Retina (tissue), 1 donor: ENCODE measurements around the gene MYOG.

ENCODE experiments used
- DNase-seq: peaks from one replicate; pipeline ENCODE4 v3.0.0-alpha.2; 2016

MYOG gene

GRCh38 chr1:203085528-203086406, at the start of gene MYOG:
Gene MYOG (minus strand): TSS chr1:203086012. CDS start chr1:203085961, 51 bp downstream.
- DNase-seq = peak; percentile 57

DNA sequence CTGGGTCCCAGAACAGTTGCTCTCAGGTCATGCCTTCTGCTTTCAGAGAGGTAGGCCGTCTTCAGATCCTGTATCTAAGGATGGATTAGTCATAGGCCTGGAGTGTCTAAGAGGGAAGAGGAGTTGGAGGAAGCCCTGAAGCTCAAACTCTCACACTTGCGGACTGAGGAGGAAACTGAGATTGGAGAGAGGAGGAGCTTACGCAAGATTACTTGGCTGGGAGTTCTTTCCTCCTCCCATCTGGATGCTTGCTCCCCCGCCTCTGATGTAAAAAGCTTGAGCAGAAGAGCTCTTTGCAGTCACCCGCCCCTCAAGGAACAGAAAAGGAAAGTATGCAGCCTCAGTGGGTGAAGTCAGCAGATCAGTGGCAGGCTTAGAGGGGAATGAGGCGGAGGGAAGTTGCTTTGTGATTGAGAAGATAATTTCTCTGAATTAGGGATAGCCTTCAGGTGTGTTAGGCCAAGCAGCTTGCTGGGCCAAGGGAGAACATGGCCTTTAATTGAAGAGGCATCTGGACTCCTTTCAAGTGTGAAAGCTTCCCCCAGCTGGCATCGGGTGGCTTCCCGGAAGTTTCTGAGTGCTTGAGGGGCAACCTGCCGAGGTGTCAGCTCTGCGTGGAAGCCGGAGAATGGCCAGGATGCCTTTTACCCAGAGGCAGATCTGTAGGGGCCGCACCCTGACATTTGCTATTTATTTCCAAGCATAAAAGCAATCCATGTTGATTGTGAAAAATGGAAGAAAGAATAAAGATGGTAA, 48.3 kb upstream of the MYOG start:
- DNase-seq = no peak

GRCh38 chr1:203131548-203132200, 45.9 kb upstream of the MYOG start:
- no peak for DNase-seq

GRCh38 chr1:203130358-203130985, 44.7 kb upstream of the MYOG start:
- DNase-seq = no peak

GRCh38 chr1:203129501-203130231, 43.9 kb upstream of the MYOG start:
- DNase-seq = no peak

- DNase-seq = peak; percentile 14
These were observed 43.1 kb upstream of the MYOG start for GRCh38 chr1:203128716-203129500.

GRCh38 chr1:203128431-203128715, 42.6 kb upstream of the MYOG start:
- no peak for DNase-seq

GRCh38 chr1:203127666-203128430, 42.0 kb upstream of the MYOG start, which contains the start of gene ADORA1:
Gene ADORA1 (plus strand): TSS chr1:203127726. CDS start chr1:203128842, 1,116 bp downstream.
- peak; percentile 85 for DNase-seq

- DNase-seq = no peak
These were observed 41.3 kb upstream of the MYOG start for GRCh38 chr1:203126866-203127665.

- no peak for DNase-seq
These were observed 40.5 kb upstream of the MYOG start for GRCh38 chr1:203126151-203126865.

- DNase-seq = no peak
These were observed 38.9 kb upstream of the MYOG start for GRCh38 chr1:203124546-203125317.

DNA sequence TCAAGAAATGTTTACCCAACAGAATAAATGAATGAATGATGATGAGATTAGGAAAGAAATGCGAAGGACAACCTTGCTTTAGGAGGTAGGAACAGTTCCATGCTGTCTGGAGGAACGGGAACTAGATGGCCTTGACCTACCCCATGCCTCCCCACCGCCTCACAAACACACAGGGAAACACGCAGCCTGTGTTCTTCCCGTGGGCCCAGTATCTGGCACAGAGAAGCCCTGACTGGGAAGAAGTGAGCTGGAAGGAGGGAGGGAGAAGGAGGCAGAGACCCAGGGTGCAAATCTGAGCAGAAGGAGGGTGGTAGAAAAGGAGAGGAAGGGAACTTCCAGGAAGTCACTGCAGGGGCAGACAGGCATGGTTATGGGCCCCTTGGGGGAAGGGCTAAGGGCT, 38.2 kb upstream of the MYOG start:
- DNase-seq = no peak

GRCh38 chr1:203122159-203122558, 36.3 kb upstream of the MYOG start:
- DNase-seq = no peak

DNA sequence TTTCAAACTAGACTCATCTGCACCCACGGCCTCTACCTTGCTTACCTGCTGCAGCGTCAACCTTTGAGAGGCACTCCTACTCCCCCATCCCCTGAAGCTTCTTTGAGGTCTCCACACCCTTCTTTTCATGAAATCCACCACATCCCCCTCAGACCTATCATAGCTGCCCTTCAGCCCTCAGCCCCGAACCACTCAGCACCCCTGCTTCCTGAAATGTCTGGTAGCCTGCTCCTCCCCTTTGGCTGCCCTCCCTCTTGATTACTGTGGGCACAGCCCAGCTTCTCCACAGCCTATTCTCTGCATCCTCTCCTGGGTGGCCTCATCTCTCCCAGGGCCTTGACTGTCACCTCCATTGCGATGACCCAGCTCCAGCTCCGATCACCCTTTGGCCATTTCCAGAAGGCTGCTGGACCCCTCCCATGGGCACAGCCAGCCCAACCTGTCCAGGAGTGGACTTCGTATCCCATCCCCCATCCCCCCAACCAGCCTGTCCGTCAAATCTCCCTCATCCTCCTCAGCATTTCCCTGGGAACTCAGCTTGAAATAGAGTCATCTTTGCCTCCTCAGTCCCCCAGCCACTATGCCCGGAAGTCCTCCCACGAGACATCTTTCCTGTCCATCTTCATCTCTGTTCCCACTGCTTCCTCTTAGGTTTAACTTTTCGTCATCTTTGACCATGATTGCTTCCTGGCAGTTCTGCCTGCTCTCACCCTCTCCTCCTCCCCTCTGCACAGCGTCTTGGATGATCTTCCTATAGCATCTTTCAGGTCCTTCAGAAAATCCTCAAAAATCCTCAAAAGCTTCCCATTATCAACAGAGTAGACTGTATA, 35.6 kb upstream of the MYOG start:
- DNase-seq = no peak

GRCh38 chr1:203120325-203121153, 34.7 kb upstream of the MYOG start:
- no peak for DNase-seq
